Ecto neural progenitor cell (in vitro differentiated cells): ENCODE data around the gene SPRR2G.
"Not testable (repeated sequence)": the region's sequence is repeated elsewhere in the genome, so short reads cannot be mapped to it uniquely, and the experiment has no call there.

Source experiments
- DNase-seq: peaks from one replicate; pipeline ENCODE4 v3.0.0-alpha.2; 2018; ENCODE audit warnings: low spot score

The SPRR2G gene

DNA sequence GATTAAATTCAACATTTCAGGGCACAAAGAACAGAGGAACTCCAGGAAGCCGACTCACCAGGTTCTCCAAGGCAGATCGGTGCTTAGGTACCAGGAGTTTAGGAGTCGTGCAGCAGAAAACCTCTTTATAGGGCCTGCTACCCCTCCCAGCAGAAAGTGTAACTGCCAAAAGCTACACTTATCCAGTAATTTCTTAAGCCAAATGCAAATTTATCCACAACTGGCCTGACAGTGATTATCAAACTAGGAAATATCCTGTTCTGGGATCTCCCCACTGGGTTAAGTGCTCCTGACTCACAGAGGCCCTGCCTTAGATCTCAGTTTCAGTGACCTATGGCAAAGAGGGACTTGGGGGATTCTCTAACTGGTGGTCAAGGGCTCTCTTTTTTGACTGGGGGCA, 37.3 kb downstream of the SPRR2G start, which contains the start of gene SPRR2F:
Gene SPRR2F (minus strand): TSS at position 101 of the 400 bp plus-strand sequence. CDS start 783 bp downstream, outside the sequence.
- no peak for DNase-seq

DNA sequence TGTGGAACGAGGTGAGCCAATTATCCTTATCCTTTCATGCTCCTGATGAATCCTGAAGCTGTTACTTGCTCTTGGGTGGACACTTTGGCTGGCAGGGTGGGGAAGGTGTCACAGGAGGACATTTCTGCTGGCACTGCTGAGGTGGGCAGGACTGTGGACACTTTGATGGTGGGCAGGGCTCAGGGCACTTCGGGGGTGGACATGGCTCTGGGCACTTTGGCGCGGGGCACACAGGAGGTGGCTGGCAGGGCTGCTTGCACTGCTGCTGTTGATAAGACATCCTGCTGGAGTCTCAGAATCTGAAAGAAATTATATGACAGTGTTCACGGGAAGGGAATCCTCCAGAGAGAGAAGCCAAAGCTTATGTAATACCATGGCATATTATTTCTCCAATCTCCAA, 38.2 kb downstream of the SPRR2G start:
- DNase-seq, result not testable (repeated sequence)

DNA sequence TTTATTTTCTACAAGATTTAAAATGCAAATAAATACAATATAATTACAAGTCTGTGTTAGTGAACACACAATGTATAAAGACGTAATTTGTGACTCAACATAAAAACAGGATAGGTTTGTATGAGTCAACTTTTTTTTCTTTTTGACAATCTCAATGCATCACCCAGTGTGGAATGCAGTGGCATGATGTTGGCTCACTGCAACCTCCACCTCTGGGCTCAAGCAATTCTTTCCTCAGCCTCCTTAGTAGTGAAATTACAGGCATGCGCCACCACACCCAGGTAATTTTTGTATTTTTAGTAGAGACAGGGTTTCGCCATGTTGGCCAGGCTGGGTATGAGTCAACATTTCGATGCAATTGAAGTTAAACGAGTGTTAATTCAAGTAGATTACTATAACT, 50.4 kb downstream of the SPRR2G start:
- no peak for DNase-seq
